Esophagus muscularis mucosa (tissue), 3 donors: ENCODE measurements around the gene EPB41.

ENCODE experiments used
- POLR2A ChIP-seq: fragments of 450-650 bp; IDR thresholded peaks from one replicate; pipeline ENCODE4 v1.6.1; 2017; ENCODE audit warnings: antibody characterized with exemption, moderate library complexity, mild to moderate bottlenecking, low read depth
- POLR2AphosphoS5 ChIP-seq, 2 donors: sonication (generic); formaldehyde crosslinking; IDR thresholded peaks; one replicate each; pipeline ENCODE4 v1.6.1; 2017; ENCODE audit warnings: antibody characterized with exemption in 2 of 2
- TF ChIP-seq, protein P1 (sequence below), 3 experiments: fragments of 200-600 bp in 2 of 3; fragments of 450-650 bp in 1 of 3; sonication (generic) in 2 of 3; IDR thresholded peaks; one replicate each; pipeline ENCODE4 v1.5.1; 2017 to 2019; ENCODE audit warnings: antibody characterized with exemption in 3 of 3, mild to moderate bottlenecking in 2 of 3, moderate library complexity in 1 of 3

DNA sequence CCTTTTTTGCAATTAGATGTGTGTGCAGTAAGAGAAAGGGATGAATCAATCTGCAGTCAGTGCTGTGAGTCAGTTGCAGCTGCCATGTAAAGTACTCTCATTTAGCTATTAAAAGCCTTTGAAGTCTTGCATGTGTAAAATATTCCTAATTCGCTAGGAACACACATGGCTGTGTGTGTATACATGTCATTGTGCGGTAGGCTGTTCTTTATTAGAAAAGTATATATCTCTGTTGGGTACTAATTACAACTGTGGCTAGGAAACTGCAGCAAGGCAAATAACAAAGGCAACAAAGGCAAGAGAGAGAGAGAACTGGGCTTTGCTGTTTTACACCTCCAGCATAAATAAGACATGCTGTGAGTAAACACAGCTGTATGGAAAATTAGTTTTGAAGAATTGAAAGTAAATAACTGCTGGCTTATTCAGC lies 41.7 kb downstream of the EPB41 start:
- TF ChIP-seq, protein P1, sequence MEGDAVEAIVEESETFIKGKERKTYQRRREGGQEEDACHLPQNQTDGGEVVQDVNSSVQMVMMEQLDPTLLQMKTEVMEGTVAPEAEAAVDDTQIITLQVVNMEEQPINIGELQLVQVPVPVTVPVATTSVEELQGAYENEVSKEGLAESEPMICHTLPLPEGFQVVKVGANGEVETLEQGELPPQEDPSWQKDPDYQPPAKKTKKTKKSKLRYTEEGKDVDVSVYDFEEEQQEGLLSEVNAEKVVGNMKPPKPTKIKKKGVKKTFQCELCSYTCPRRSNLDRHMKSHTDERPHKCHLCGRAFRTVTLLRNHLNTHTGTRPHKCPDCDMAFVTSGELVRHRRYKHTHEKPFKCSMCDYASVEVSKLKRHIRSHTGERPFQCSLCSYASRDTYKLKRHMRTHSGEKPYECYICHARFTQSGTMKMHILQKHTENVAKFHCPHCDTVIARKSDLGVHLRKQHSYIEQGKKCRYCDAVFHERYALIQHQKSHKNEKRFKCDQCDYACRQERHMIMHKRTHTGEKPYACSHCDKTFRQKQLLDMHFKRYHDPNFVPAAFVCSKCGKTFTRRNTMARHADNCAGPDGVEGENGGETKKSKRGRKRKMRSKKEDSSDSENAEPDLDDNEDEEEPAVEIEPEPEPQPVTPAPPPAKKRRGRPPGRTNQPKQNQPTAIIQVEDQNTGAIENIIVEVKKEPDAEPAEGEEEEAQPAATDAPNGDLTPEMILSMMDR (IDR thresholded peaks at IDR 0.05), result no peak
- TF ChIP-seq POLR2A (no peak), POLR2AphosphoS5 (IDR thresholded peaks at IDR 0.05) (no peak)
